Measurements from ENCODE around the gene EEA1.

The EEA1 gene

DNA sequence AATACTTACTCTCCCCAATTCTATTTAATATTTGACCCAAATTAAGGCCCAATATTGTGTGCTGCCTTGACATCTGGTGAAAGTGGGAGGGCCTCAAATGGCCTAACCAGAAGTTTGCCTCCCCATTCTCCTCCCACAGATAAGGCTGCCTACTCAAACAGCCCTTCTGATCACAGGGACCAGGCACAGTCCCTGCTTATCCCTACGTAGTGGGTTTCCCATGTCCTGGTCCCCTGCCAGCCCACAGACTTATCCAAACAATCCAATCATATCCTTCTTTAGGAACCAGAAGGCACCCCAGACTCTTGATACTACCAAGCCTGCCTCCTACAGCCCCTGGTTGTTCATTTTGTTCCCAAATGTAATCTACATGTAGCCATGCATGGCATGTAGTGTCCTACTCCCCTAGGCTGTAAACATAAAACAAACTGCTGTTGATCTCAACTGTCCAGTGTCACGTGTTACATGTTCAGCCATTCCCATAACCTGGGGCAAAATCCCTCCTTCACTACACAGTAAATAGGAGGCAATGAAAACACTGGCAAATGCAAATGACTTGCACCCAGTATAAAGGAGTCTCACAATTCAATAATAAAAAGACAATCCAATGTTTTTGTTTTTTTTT lies 49.3 kb downstream of the EEA1 start:
- no peak overlapping the region for H3K9ac ChIP-seq (ENCODE audit: low read length)
- no peak overlapping the region for H3K27ac ChIP-seq (ENCODE audit: low read depth, low read length)
- TF ChIP-seq, protein P1, sequence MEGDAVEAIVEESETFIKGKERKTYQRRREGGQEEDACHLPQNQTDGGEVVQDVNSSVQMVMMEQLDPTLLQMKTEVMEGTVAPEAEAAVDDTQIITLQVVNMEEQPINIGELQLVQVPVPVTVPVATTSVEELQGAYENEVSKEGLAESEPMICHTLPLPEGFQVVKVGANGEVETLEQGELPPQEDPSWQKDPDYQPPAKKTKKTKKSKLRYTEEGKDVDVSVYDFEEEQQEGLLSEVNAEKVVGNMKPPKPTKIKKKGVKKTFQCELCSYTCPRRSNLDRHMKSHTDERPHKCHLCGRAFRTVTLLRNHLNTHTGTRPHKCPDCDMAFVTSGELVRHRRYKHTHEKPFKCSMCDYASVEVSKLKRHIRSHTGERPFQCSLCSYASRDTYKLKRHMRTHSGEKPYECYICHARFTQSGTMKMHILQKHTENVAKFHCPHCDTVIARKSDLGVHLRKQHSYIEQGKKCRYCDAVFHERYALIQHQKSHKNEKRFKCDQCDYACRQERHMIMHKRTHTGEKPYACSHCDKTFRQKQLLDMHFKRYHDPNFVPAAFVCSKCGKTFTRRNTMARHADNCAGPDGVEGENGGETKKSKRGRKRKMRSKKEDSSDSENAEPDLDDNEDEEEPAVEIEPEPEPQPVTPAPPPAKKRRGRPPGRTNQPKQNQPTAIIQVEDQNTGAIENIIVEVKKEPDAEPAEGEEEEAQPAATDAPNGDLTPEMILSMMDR (IDR thresholded peaks at IDR 0.05; ENCODE audit: insufficient read depth, low read length, poor library complexity, severe bottlenecking) = no peak
- TF ChIP-seq EZH2phosphoT487 (conservative IDR thresholded peaks at IDR 0.05; ENCODE audit: low read length) = no peak
- H3F3A ChIP-seq (ENCODE audit: insufficient read depth) = no peaks in the 10 kb centered on the region
- H3K9me3 ChIP-seq (ENCODE audit: insufficient read depth, low read length) = no peaks in the 10 kb centered on the region
- no peaks in the 10 kb centered on the region for H3K27me3 ChIP-seq (ENCODE audit: low read length)
- no peaks in the 10 kb centered on the region for H3K9me2 ChIP-seq (replicated peaks; ENCODE audit: insufficient read depth, low read length)
- no peaks in the 10 kb centered on the region for H4K20me1 ChIP-seq (ENCODE audit: low read depth, low read length)
- H2AFZ ChIP-seq (ENCODE audit: low read depth, low read length, severe bottlenecking) = no peak overlapping the region
- H3K36me3 ChIP-seq (ENCODE audit: low read length) = peaks cover 4% of the 10 kb centered on the region; the same call in 1 of the 2 replicates
- H3K4me2 ChIP-seq (ENCODE audit: low read depth, low read length, poor library complexity, severe bottlenecking) = no peak overlapping the region
- H3K79me2 ChIP-seq (ENCODE audit: insufficient read depth, low read length) = peaks cover 5% of the 10 kb centered on the region; the same call in 1 of the 2 replicates
- H3K4me3 ChIP-seq (ENCODE audit: insufficient read depth, low read length, poor library complexity, severe bottlenecking) = no peak overlapping the region

DNA sequence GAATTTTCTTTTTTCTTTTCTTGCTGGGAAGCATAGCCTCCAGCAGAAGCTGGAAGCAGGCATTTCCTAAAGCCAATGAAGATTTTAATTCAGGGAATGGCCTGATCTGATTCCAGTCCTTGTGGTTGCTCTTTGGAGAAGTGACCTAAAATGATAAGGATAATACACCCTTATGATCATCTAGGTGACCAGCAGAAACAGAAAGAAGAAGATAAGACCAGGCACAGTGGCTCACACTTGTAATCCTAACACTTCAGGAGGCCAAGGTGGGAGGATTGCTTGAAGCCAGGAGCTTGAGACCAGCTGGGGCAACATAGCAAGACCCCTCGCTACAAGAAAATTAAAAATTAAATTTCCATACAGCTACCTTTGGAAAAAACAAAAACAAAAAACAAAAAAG lies 51.2 kb downstream of the EEA1 start:
- Histone ChIP-seq H3F3A (ENCODE audit: insufficient read depth) (no peaks in the 10 kb centered on the region), H3K9me3 (ENCODE audit: insufficient read depth, low read length) (no peaks in the 10 kb centered on the region), H3K27ac (ENCODE audit: low read depth, low read length) (no peak overlapping the region), H3K4me2 (ENCODE audit: low read depth, low read length, poor library complexity, severe bottlenecking) (no peak overlapping the region), H4K20me1 (ENCODE audit: low read depth, low read length) (no peaks in the 10 kb centered on the region), H3K9ac (ENCODE audit: low read length) (no peak overlapping the region), H3K79me2 (ENCODE audit: insufficient read depth, low read length) (peaks cover 5% of the 10 kb centered on the region; the same call in 1 of the 2 replicates), H3K4me3 (ENCODE audit: insufficient read depth, low read length, poor library complexity, severe bottlenecking) (no peak overlapping the region), H3K9me2 (replicated peaks; ENCODE audit: insufficient read depth, low read length) (no peaks in the 10 kb centered on the region), H2AFZ (ENCODE audit: low read depth, low read length, severe bottlenecking) (no peak overlapping the region), H3K36me3 (ENCODE audit: low read length) (peaks cover 4% of the 10 kb centered on the region; the same call in 1 of the 2 replicates), H3K27me3 (ENCODE audit: low read length) (no peaks in the 10 kb centered on the region)
- no peak for TF ChIP-seq EZH2phosphoT487 (conservative IDR thresholded peaks at IDR 0.05; ENCODE audit: low read length)
- TF ChIP-seq, protein P1 (IDR thresholded peaks at IDR 0.05; ENCODE audit: insufficient read depth, low read length, poor library complexity, severe bottlenecking) = no peak

DNA sequence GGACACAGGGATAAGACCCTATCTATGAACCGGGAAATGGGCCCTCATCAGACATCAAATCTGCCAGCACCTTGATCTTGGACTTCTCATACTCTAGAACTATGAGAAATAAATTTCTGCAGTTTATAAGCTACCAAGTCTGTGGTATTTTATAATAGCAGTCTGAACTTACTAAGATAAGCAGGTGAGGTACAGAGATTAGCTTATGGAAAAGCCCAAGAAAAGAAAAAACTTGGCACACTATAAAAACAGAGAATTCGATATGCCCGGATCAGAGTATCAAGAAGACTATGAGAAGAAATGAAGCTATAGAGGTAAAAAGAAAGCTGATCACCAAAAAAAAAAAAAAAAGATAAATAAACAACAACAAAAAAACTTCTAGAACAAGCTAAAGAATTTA lies 52.6 kb downstream of the EEA1 start:
- Histone ChIP-seq H3K79me2 (ENCODE audit: insufficient read depth, low read length) (peaks cover 5% of the 10 kb centered on the region; the same call in 1 of the 2 replicates), H3K9ac (ENCODE audit: low read length) (no peak overlapping the region), H2AFZ (ENCODE audit: low read depth, low read length, severe bottlenecking) (no peak overlapping the region), H4K20me1 (ENCODE audit: low read depth, low read length) (no peaks in the 10 kb centered on the region), H3F3A (ENCODE audit: insufficient read depth) (no peaks in the 10 kb centered on the region), H3K9me3 (ENCODE audit: insufficient read depth, low read length) (no peaks in the 10 kb centered on the region), H3K27ac (ENCODE audit: low read depth, low read length) (no peak overlapping the region), H3K27me3 (ENCODE audit: low read length) (no peaks in the 10 kb centered on the region), H3K36me3 (ENCODE audit: low read length) (peaks cover 4% of the 10 kb centered on the region; the same call in 1 of the 2 replicates), H3K9me2 (replicated peaks; ENCODE audit: insufficient read depth, low read length) (no peaks in the 10 kb centered on the region), H3K4me2 (ENCODE audit: low read depth, low read length, poor library complexity, severe bottlenecking) (no peak overlapping the region), H3K4me3 (ENCODE audit: insufficient read depth, low read length, poor library complexity, severe bottlenecking) (no peak overlapping the region)
- TF ChIP-seq, protein P1 (IDR thresholded peaks at IDR 0.05; ENCODE audit: insufficient read depth, low read length, poor library complexity, severe bottlenecking) = no peak
- TF ChIP-seq EZH2phosphoT487 (conservative IDR thresholded peaks at IDR 0.05; ENCODE audit: low read length) = no peak
